Measurements from ENCODE around the gene HSFX4. TPM values are rescaled to one million over a fixed set of nuclear protein-coding genes. Genes with fewer than 3 reads are reported as not detected.
"Not testable (repeated sequence)": the region's sequence is repeated elsewhere in the genome, so short reads cannot be mapped to it uniquely, and the experiment has no call there.

HSFX4 gene
- not detected in 2 replicates for total RNA-seq (2014; rRNA removed; shearing (Covaris generic); ENCODE audit: low replicate concordance)

- not testable (repeated sequence) for DNase-seq
Observed at GRCh38 chrX:149929400-149929799, at the start of gene HSFX4. Gene HSFX4 (plus strand): TSS chrX:149929573. CDS start chrX:149929645, 72 bp downstream.

GRCh38 chrX:149881081-149881711 is 48.2 kb upstream of the HSFX4 start, which contains the start of gene MAGEA8:
Gene MAGEA8 (plus strand): TSS chrX:149881183. CDS start chrX:149884273, 3,090 bp downstream.
- Histone ChIP-seq H3K27me3 (ENCODE audit: low read length) (no peaks in the 10 kb centered on the region), H3K27ac (ENCODE audit: low read length) (no peak within 1 kb of the TSS), H4K20me1 (ENCODE audit: insufficient read depth, low read depth, low read length) (no peaks in the 10 kb centered on the region), H3K4me2 (ENCODE audit: low read depth, low read length, poor library complexity, severe bottlenecking) (no peak within 1 kb of the TSS), H3K4me3 (ENCODE audit: low read length) (no peak within 1 kb of the TSS), H3K9ac (ENCODE audit: low read length) (no peak within 1 kb of the TSS), H3K9me3 (ENCODE audit: low read length) (no peaks in the 10 kb centered on the region), H3K79me2 (ENCODE audit: low read length) (no peaks in the 10 kb centered on the region), H2AFZ (ENCODE audit: low read length) (no peak within 1 kb of the TSS), H3K36me3 (ENCODE audit: insufficient read depth, low read length) (no peaks in the 10 kb centered on the region), H3K4me1 (ENCODE audit: low read length) (no peaks in the 10 kb centered on the region), H3K9me2 (replicated peaks; ENCODE audit: insufficient read depth, low read length) (no peaks in the 10 kb centered on the region)
- DNase-seq, result no peak

More at GRCh38 chrX:149929400-149929799, at the start of gene HSFX4:
- not testable (repeated sequence) for H3K9me3 ChIP-seq (ENCODE audit: low read length); H3K27me3 ChIP-seq (ENCODE audit: low read length); H3K4me1 ChIP-seq (ENCODE audit: low read length); H3K36me3 ChIP-seq (ENCODE audit: insufficient read depth, low read length); H3K9me2 ChIP-seq (replicated peaks; ENCODE audit: insufficient read depth, low read length); H3K4me2 ChIP-seq (ENCODE audit: low read depth, low read length, poor library complexity, severe bottlenecking); H3K9ac ChIP-seq (ENCODE audit: low read length); H3K27ac ChIP-seq (ENCODE audit: low read length); H2AFZ ChIP-seq (ENCODE audit: low read length); H3K4me3 ChIP-seq (ENCODE audit: low read length); H3K79me2 ChIP-seq (ENCODE audit: low read length); H4K20me1 ChIP-seq (ENCODE audit: insufficient read depth, low read depth, low read length)

GRCh38 chrX:149890828-149891227 is 38.5 kb upstream of the HSFX4 start:
- H4K20me1 ChIP-seq (ENCODE audit: insufficient read depth, low read depth, low read length); H2AFZ ChIP-seq (ENCODE audit: low read length); H3K9me3 ChIP-seq (ENCODE audit: low read length); H3K9ac ChIP-seq (ENCODE audit: low read length); H3K27ac ChIP-seq (ENCODE audit: low read length); H3K79me2 ChIP-seq (ENCODE audit: low read length); H3K36me3 ChIP-seq (ENCODE audit: insufficient read depth, low read length); DNase-seq; H3K4me2 ChIP-seq (ENCODE audit: low read depth, low read length, poor library complexity, severe bottlenecking); H3K4me3 ChIP-seq (ENCODE audit: low read length); H3K27me3 ChIP-seq (ENCODE audit: low read length); H3K9me2 ChIP-seq (replicated peaks; ENCODE audit: insufficient read depth, low read length); H3K4me1 ChIP-seq (ENCODE audit: low read length): not testable (repeated sequence)

GRCh38 chrX:149898554-149898953 is 30.8 kb upstream of the HSFX4 start:
- H3K27me3 ChIP-seq (ENCODE audit: low read length), result no peaks in the 10 kb centered on the region
- no peaks in the 10 kb centered on the region for H3K9me2 ChIP-seq (replicated peaks; ENCODE audit: insufficient read depth, low read length)
- H3K79me2 ChIP-seq (ENCODE audit: low read length), result no peaks in the 10 kb centered on the region
- no peaks in the 10 kb centered on the region for H3K9me3 ChIP-seq (ENCODE audit: low read length)
- no peak overlapping the region for H3K4me3 ChIP-seq (ENCODE audit: low read length)
- H4K20me1 ChIP-seq (ENCODE audit: insufficient read depth, low read depth, low read length), result no peaks in the 10 kb centered on the region
- H3K4me1 ChIP-seq (ENCODE audit: low read length), result no peaks in the 10 kb centered on the region
- no peak overlapping the region for H2AFZ ChIP-seq (ENCODE audit: low read length)
- no peak for DNase-seq
- H3K9ac ChIP-seq (ENCODE audit: low read length), result no peak overlapping the region
- no peaks in the 10 kb centered on the region for H3K36me3 ChIP-seq (ENCODE audit: insufficient read depth, low read length)
- no peak overlapping the region for H3K27ac ChIP-seq (ENCODE audit: low read length)
- H3K4me2 ChIP-seq (ENCODE audit: low read depth, low read length, poor library complexity, severe bottlenecking), result no peak overlapping the region

- DNase-seq, result peak; percentile 47
- H3K9ac ChIP-seq (ENCODE audit: low read length), result peak overlapping the region; percentile 32; the same call in 1 of the 2 replicates
- H3K27ac ChIP-seq (ENCODE audit: low read length), result no peak overlapping the region
- H3K4me3 ChIP-seq (ENCODE audit: low read length), result peak overlapping the region; percentile 52
- H3K9me3 ChIP-seq (ENCODE audit: low read length), result no peaks in the 10 kb centered on the region
- H3K4me1 ChIP-seq (ENCODE audit: low read length), result peaks cover 7% of the 10 kb centered on the region
- peak overlapping the region; percentile 55 for H3K4me2 ChIP-seq (ENCODE audit: low read depth, low read length, poor library complexity, severe bottlenecking)
- H4K20me1 ChIP-seq (ENCODE audit: insufficient read depth, low read depth, low read length), result no peaks in the 10 kb centered on the region
- H3K9me2 ChIP-seq (replicated peaks; ENCODE audit: insufficient read depth, low read length), result no peaks in the 10 kb centered on the region
- H3K79me2 ChIP-seq (ENCODE audit: low read length), result no peaks in the 10 kb centered on the region
- peak overlapping the region; percentile 73; the same call in 1 of the 2 replicates for H2AFZ ChIP-seq (ENCODE audit: low read length)
- H3K27me3 ChIP-seq (ENCODE audit: low read length), result no peaks in the 10 kb centered on the region
- H3K36me3 ChIP-seq (ENCODE audit: insufficient read depth, low read length), result no peaks in the 10 kb centered on the region
Observed at GRCh38 chrX:149903889-149904748, 25.3 kb upstream of the HSFX4 start.

GRCh38 chrX:149908308-149908707 is 21.1 kb upstream of the HSFX4 start:
- DNase-seq, result no peak
- H3K79me2 ChIP-seq (ENCODE audit: low read length), result no peaks in the 10 kb centered on the region
- H3K4me1 ChIP-seq (ENCODE audit: low read length), result peaks cover 7% of the 10 kb centered on the region
- H3K27me3 ChIP-seq (ENCODE audit: low read length), result no peaks in the 10 kb centered on the region
- H3K27ac ChIP-seq (ENCODE audit: low read length), result no peak overlapping the region
- no peak overlapping the region for H3K4me2 ChIP-seq (ENCODE audit: low read depth, low read length, poor library complexity, severe bottlenecking)
- no peaks in the 10 kb centered on the region for H3K9me3 ChIP-seq (ENCODE audit: low read length)
- H3K4me3 ChIP-seq (ENCODE audit: low read length), result no peak overlapping the region
- no peak overlapping the region for H2AFZ ChIP-seq (ENCODE audit: low read length)
- H4K20me1 ChIP-seq (ENCODE audit: insufficient read depth, low read depth, low read length), result no peaks in the 10 kb centered on the region
- no peaks in the 10 kb centered on the region for H3K36me3 ChIP-seq (ENCODE audit: insufficient read depth, low read length)
- no peaks in the 10 kb centered on the region for H3K9me2 ChIP-seq (replicated peaks; ENCODE audit: insufficient read depth, low read length)
- H3K9ac ChIP-seq (ENCODE audit: low read length), result no peak overlapping the region

GRCh38 chrX:149908727-149909126 is 20.6 kb upstream of the HSFX4 start:
- Histone ChIP-seq H3K9ac (ENCODE audit: low read length) (no peak overlapping the region), H3K79me2 (ENCODE audit: low read length) (no peaks in the 10 kb centered on the region), H3K27ac (ENCODE audit: low read length) (no peak overlapping the region), H3K9me3 (ENCODE audit: low read length) (no peaks in the 10 kb centered on the region), H3K4me2 (ENCODE audit: low read depth, low read length, poor library complexity, severe bottlenecking) (no peak overlapping the region), H2AFZ (ENCODE audit: low read length) (no peak overlapping the region), H4K20me1 (ENCODE audit: insufficient read depth, low read depth, low read length) (no peaks in the 10 kb centered on the region), H3K27me3 (ENCODE audit: low read length) (0 out of 2 replicates have a peak, but pooled peaks cover 1% of the 10 kb centered on the region), H3K4me3 (ENCODE audit: low read length) (no peak overlapping the region), H3K4me1 (ENCODE audit: low read length) (peaks cover 7% of the 10 kb centered on the region), H3K36me3 (ENCODE audit: insufficient read depth, low read length) (no peaks in the 10 kb centered on the region), H3K9me2 (replicated peaks; ENCODE audit: insufficient read depth, low read length) (no peaks in the 10 kb centered on the region)
- no peak for DNase-seq
